Stomach (tissue), 4 donors: ENCODE measurements around the gene BCAR3.

Source experiments
- EP300 ChIP-seq: sonication (generic); formaldehyde crosslinking; IDR thresholded peaks from one replicate; pipeline ENCODE4 v1.6.1; 2017; ENCODE audit warnings: antibody characterized with exemption
- POLR2AphosphoS5 ChIP-seq, 3 donors: sonication (generic); formaldehyde crosslinking; IDR thresholded peaks; one replicate each; pipeline ENCODE4 v1.6.1; 2016; ENCODE audit warnings: antibody characterized with exemption in 3 of 3

- TF ChIP-seq EP300 = no peak
- no peak for TF ChIP-seq POLR2AphosphoS5 (IDR thresholded peaks at IDR 0.05)
Measured at GRCh38 chr1:93614986-93615581, 66.6 kb downstream of the BCAR3 start.
